Measurements from ENCODE around the gene LOXL1. TPM values are rescaled to one million over a fixed set of nuclear protein-coding genes. Genes with fewer than 3 reads are reported as not detected.

LOXL1 gene
- total RNA-seq, 1 donor from 2014 or later, result 280 TPM

GRCh38 chr15:73997986-73998385 lies 71.7 kb downstream of the LOXL1 start:
- Histone ChIP-seq H3K4me1 (ENCODE audit: insufficient read depth, low read length) (peaks cover 13% of the 10 kb centered on the region), H3K27ac (ENCODE audit: low read depth, low read length) (no peak overlapping the region), H3K9ac (ENCODE audit: low read length) (no peak overlapping the region), H3K4me3 (ENCODE audit: insufficient read depth, low read depth, low read length) (no peak overlapping the region), H3K4me2 (ENCODE audit: low read length) (no peak overlapping the region), H3K9me3 (ENCODE audit: insufficient read depth, low read depth, low read length) (no peaks in the 10 kb centered on the region), H2AFZ (ENCODE audit: low read depth, low read length) (no peak overlapping the region), H3K27me3 (ENCODE audit: insufficient read depth, low read length) (no peaks in the 10 kb centered on the region), H4K20me1 (ENCODE audit: insufficient read depth, low read length) (peaks cover 36% of the 10 kb centered on the region), H3K36me3 (ENCODE audit: insufficient read depth, low read length) (peaks cover 16% of the 10 kb centered on the region), H3K79me2 (ENCODE audit: insufficient read depth, low read length) (peaks cover 77% of the 10 kb centered on the region)
- peak overlapping the region; percentile 94 for H3K4me3 Mint-ChIP-seq (ENCODE audit: unreplicated experiment)
- no peaks in the 10 kb centered on the region for H3K27me3 Mint-ChIP-seq (ENCODE audit: low read depth, unreplicated experiment)
- DNase-seq (ENCODE audit: low read depth) (no peak), FAIRE-seq (no peak)
- H3K4me1 Mint-ChIP-seq (ENCODE audit: low read depth, unreplicated experiment), result peaks cover 22% of the 10 kb centered on the region
- TF ChIP-seq EZH2 (IDR thresholded peaks at IDR 0.05; ENCODE audit: insufficient read depth, low read length) (no peak), CTCF (IDR thresholded peaks at IDR 0.05; ENCODE audit: insufficient read depth, low read depth, low read length) (no peak)
- no peaks in the 10 kb centered on the region for H3K9me3 Mint-ChIP-seq (ENCODE audit: unreplicated experiment)
- H3K27ac Mint-ChIP-seq (ENCODE audit: unreplicated experiment), result no peak overlapping the region
- peaks cover 6% of the 10 kb centered on the region for H3K36me3 Mint-ChIP-seq (ENCODE audit: low read depth, unreplicated experiment)

Other genes starting within 250 kb of the LOXL1 start
- gene CD276, start 242.1 kb upstream of the LOXL1 start, total RNA-seq, result 220 and 225 TPM in 2 replicates
- gene INSYN1, start 173.1 kb upstream of the LOXL1 start, total RNA-seq, result 5.2 and 9.1 TPM in 2 replicates
- gene TBC1D21, start 52.9 kb upstream of the LOXL1 start, total RNA-seq, result not detected in 2 replicates
- gene STOML1, start 65.8 kb downstream of the LOXL1 start, total RNA-seq, result 12.4 and 16.6 TPM in 2 replicates
- 116 and 119 TPM in 2 replicates for gene PML, start 68.3 kb downstream of the LOXL1 start, total RNA-seq
- 0.30 and 0.31 TPM in 2 replicates for gene GOLGA6A, start 156.1 kb downstream of the LOXL1 start, total RNA-seq
- 0.14 and 0.19 TPM in 2 replicates for gene ISLR2, start 204.1 kb downstream of the LOXL1 start, total RNA-seq
- gene ISLR, start 247.2 kb downstream of the LOXL1 start, total RNA-seq, result 1.6 and 3.6 TPM in 2 replicates

Data from astrocyte (in vitro differentiated cells and primary cell).